ENCODE results near the gene HSP90AB1. TPM values are rescaled to one million over a fixed set of nuclear protein-coding genes. Genes with fewer than 3 reads are reported as not detected.

HSP90AB1 gene
- total RNA-seq, 1 experiment from 2014 or later: 1,280 TPM

- TF ChIP-seq EZH2 (IDR thresholded peaks at IDR 0.05; ENCODE audit: low read length, unreplicated experiment): no peak
- no peak for TF ChIP-seq CTCF (conservative IDR thresholded peaks at IDR 0.05; ENCODE audit: low read depth, low read length)
- TF ChIP-seq EZH2phosphoT487 (IDR thresholded peaks at IDR 0.05; ENCODE audit: borderline replicate concordance, low read length): no peak
- no peak within 1 kb of the TSS for H3K4me3 ChIP-seq (ENCODE audit: low read length)
- intact Hi-C loops (cut with micrococcal nuclease): loop anchor here (5.0 kb wide), 1 partner anchor 32 kb away; no protein-coding TSS in a partner anchor
These were observed 23.1 kb downstream of the HSP90AB1 start, which contains the start of gene TMEM151B for GRCh38 chr6:44269921-44270525. TMEM151B (plus strand) TSS chr6:44270450; CDS start chr6:44270743, 293 bp downstream.

GRCh38 chr6:44270526-44271405 lies 23.9 kb downstream of the HSP90AB1 start:
- ChIA-PET CTCF (no interaction called here), POLR2A (ENCODE audit: unreplicated experiment) (interaction anchor here (0.6 kb wide), 1 partner anchor 67 kb away, joined by 5 read pairs; no protein-coding TSS in a partner anchor)
- Histone ChIP-seq H3F3A (ENCODE audit: low read length, unreplicated experiment) (no peaks in the 10 kb centered on the region), H3K4me1 (ENCODE audit: insufficient read depth, low read length) (no peaks in the 10 kb centered on the region), H3K9me3 (ENCODE audit: low read length) (no peaks in the 10 kb centered on the region), H4K20me1 (ENCODE audit: low read length) (no peaks in the 10 kb centered on the region), H3K9ac (ENCODE audit: low read length) (no peak overlapping the region), H3K27me3 (ENCODE audit: low read length) (peaks cover 33% of the 10 kb centered on the region), H3K4me3 (ENCODE audit: low read length) (no peak overlapping the region), H3K79me2 (ENCODE audit: low read length) (no peaks in the 10 kb centered on the region), H3K36me3 (ENCODE audit: low read depth, low read length) (no peaks in the 10 kb centered on the region), H2AFZ (ENCODE audit: low read length) (no peak overlapping the region), H3K9me2 (replicated peaks; ENCODE audit: low read length) (no peaks in the 10 kb centered on the region), H3K27ac (ENCODE audit: low read length) (no peak overlapping the region), H3K4me2 (ENCODE audit: low read length) (no peak overlapping the region)
- DNase-seq (no peak), ATAC-seq (no peak)
- intact Hi-C loops (cut with micrococcal nuclease): no loop called here
- TF ChIP-seq CTCF (conservative IDR thresholded peaks at IDR 0.05; ENCODE audit: low read depth, low read length): no peak
- TF ChIP-seq EZH2 (IDR thresholded peaks at IDR 0.05; ENCODE audit: low read length, unreplicated experiment): no peak
- TF ChIP-seq EZH2phosphoT487 (IDR thresholded peaks at IDR 0.05; ENCODE audit: borderline replicate concordance, low read length): no peak
- no TSS peak for BruUV-seq (replicated peaks)

More at GRCh38 chr6:44269921-44270525, 23.1 kb downstream of the HSP90AB1 start, which contains the start of gene TMEM151B:
- Histone ChIP-seq H3K4me2 (ENCODE audit: low read length) (no peak within 1 kb of the TSS), H3K79me2 (ENCODE audit: low read length) (no peaks in the 10 kb centered on the region), H3K9ac (ENCODE audit: low read length) (no peak within 1 kb of the TSS), H3K9me2 (replicated peaks; ENCODE audit: low read length) (no peaks in the 10 kb centered on the region), H3K9me3 (ENCODE audit: low read length) (no peaks in the 10 kb centered on the region), H3F3A (ENCODE audit: low read length, unreplicated experiment) (no peaks in the 10 kb centered on the region), H2AFZ (ENCODE audit: low read length) (no peak within 1 kb of the TSS), H3K27me3 (ENCODE audit: low read length) (peaks cover 33% of the 10 kb centered on the region), H3K27ac (ENCODE audit: low read length) (no peak within 1 kb of the TSS), H3K4me1 (ENCODE audit: insufficient read depth, low read length) (no peaks in the 10 kb centered on the region), H3K36me3 (ENCODE audit: low read depth, low read length) (no peaks in the 10 kb centered on the region), H4K20me1 (ENCODE audit: low read length) (no peaks in the 10 kb centered on the region)
- no peak for ATAC-seq
- CTCF ChIA-PET: no interaction called here
- POLR2A ChIA-PET (ENCODE audit: unreplicated experiment): no interaction called here
- no peak for DNase-seq
- BruUV-seq (replicated peaks): no TSS peak

All from PC-3 (cell line).